GM23338 (cell line): ENCODE data around the gene OPRL1. TPM values are rescaled to one million over a fixed set of nuclear protein-coding genes. Genes with fewer than 3 reads are reported as not detected.

ENCODE experiments used
- ATAC-seq: fragments of 200-7000 bp; cut with Tn5 transposase; 3 replicates; pipeline ENCODE4 v1.9.1; 2020
- DNase-seq: peaks from one replicate; pipeline ENCODE4 v3.0.0-alpha.2; 2015; ENCODE audit warnings: low spot score
- H2AFZ ChIP-seq: fragments of 200-600 bp; sonication (generic); 2 replicates; pipeline ENCODE4 v1.8.0; 2016; ENCODE audit warnings: antibody characterized with exemption, mild to moderate bottlenecking, moderate library complexity
- H3F3A ChIP-seq: fragments of 200-600 bp; sonication (generic); replicated peaks from 2 replicates; pipeline ENCODE4 v1.8.0; 2017; ENCODE audit warnings: antibody characterized with exemption, mixed run types, low read depth
- H3K27ac ChIP-seq: fragments of 200-600 bp; sonication (generic); 2 replicates; pipeline ENCODE4 v1.6.1; 2016; ENCODE audit warnings: low read depth
- H3K27me3 ChIP-seq: fragments of 200-600 bp; sonication (generic); 2 replicates; pipeline ENCODE4 v1.8.0; 2016; ENCODE audit warnings: mild to moderate bottlenecking, mixed run types, moderate library complexity; ENCODE audit not compliant: insufficient read depth
- H3K36me3 ChIP-seq: fragments of 200-600 bp; sonication (generic); 2 replicates; pipeline ENCODE4 v1.8.0; 2016; ENCODE audit warnings: mild to moderate bottlenecking; ENCODE audit not compliant: insufficient read depth
- H3K4me1 ChIP-seq: fragments of 200-600 bp; sonication (generic); 2 replicates; pipeline ENCODE4 v1.8.0; 2016; ENCODE audit warnings: mild to moderate bottlenecking, moderate library complexity; ENCODE audit not compliant: insufficient read depth
- H3K4me2 ChIP-seq: fragments of 200-600 bp; sonication (generic); 2 replicates; pipeline ENCODE4 v1.7.1; 2017; ENCODE audit warnings: mixed run types
- H3K4me3 ChIP-seq: fragments of 200-600 bp; sonication (generic); 2 replicates; pipeline ENCODE4 v1.6.1; 2016; ENCODE audit warnings: mixed run types
- H3K79me2 ChIP-seq: fragments of 200-600 bp; sonication (generic); replicated peaks from 2 replicates; pipeline ENCODE4 v1.8.0; 2017; ENCODE audit warnings: mild to moderate bottlenecking; ENCODE audit not compliant: insufficient read depth
- H3K9me2 ChIP-seq: fragments of 200-600 bp; sonication (generic); 2 replicates; pipeline ENCODE4 v1.8.0; 2017; ENCODE audit not compliant: insufficient read depth
- H4K20me1 ChIP-seq: fragments of 200-600 bp; sonication (generic); replicated peaks from 2 replicates; pipeline ENCODE4 v1.8.0; 2017; ENCODE audit warnings: mild to moderate bottlenecking; ENCODE audit not compliant: insufficient read depth
- H3K27ac Mint-ChIP-seq: 2 replicates; pipeline ENCODE4 v1.8.0; 2020; ENCODE audit warnings: inconsistent platforms, mild to moderate bottlenecking, moderate library complexity, mixed read lengths
- H3K27me3 Mint-ChIP-seq: 3 replicates; pipeline ENCODE4 v1.8.0; 2022; ENCODE audit warnings: low read depth, mild to moderate bottlenecking, moderate library complexity, mixed read lengths, inconsistent platforms; ENCODE audit not compliant: insufficient read depth, poor library complexity
- H3K36me3 Mint-ChIP-seq: 3 replicates; pipeline ENCODE4 v1.8.0; 2021; ENCODE audit warnings: low read depth, mild to moderate bottlenecking, inconsistent platforms, moderate library complexity, mixed read lengths
- H3K4me1 Mint-ChIP-seq: 3 replicates; pipeline ENCODE4 v1.8.0; 2020; ENCODE audit warnings: mild to moderate bottlenecking, inconsistent platforms, mixed read lengths
- H3K4me3 Mint-ChIP-seq: 3 replicates; pipeline ENCODE4 v1.8.0; 2021; ENCODE audit warnings: moderate library complexity, mild to moderate bottlenecking, inconsistent platforms, mixed read lengths
- H3K9me3 Mint-ChIP-seq: 3 replicates; pipeline ENCODE4 v1.8.0; 2020; ENCODE audit warnings: moderate library complexity, mild to moderate bottlenecking, inconsistent platforms, mixed read lengths
- CREB1 ChIP-seq: fragments of 250-450 bp; sonication (Bioruptor Pico); IDR thresholded peaks from 2 replicates; pipeline ENCODE4 v1.5.0; 2020; ENCODE audit warnings: low read depth, mild to moderate bottlenecking, moderate library complexity
- ETS1 ChIP-seq: IDR thresholded peaks from 2 replicates; pipeline ENCODE4 v1.6.1; 2016; ENCODE audit warnings: antibody characterized with exemption
- EZH2 ChIP-seq: fragments of 200-600 bp; sonication (generic); IDR thresholded peaks from one replicate; pipeline ENCODE4 v1.8.0; 2017; ENCODE audit warnings: antibody characterized with exemption, mild to moderate bottlenecking, low read depth; ENCODE audit not compliant: unreplicated experiment
- NANOG ChIP-seq: IDR thresholded peaks from 2 replicates; pipeline ENCODE4 v1.6.1; 2016; ENCODE audit warnings: antibody characterized with exemption, borderline replicate concordance
- ZNF331 ChIP-seq: fragments of 250-450 bp; sonication (Bioruptor Pico); IDR thresholded peaks from 2 replicates; pipeline ENCODE4 v1.5.0; 2020; ENCODE audit warnings: low read depth, mild to moderate bottlenecking, moderate library complexity
- ZNF462 ChIP-seq: fragments of 250-450 bp; sonication (Bioruptor Pico); IDR thresholded peaks from 2 replicates; pipeline ENCODE4 v1.5.0; 2020; ENCODE audit warnings: mild to moderate bottlenecking, moderate library complexity
- polyA plus RNA-seq: library from polyadenylated mRNA; unstranded; fragments of >200 nt; fragmentation: Nextera tagmentation; extraction: Ambion mirVana; gene quantifications from 2 replicates; pipeline ENCODE4 v1.2.1, GENCODE V29; 2016
- total RNA-seq: library from RNA; depleted of rRNA; stranded (reverse); fragments of >200 nt; shearing (Covaris generic); gene quantifications from 2 replicates; pipeline ENCODE4 v1.2.3, GENCODE V29; 2014

The OPRL1 gene
- total and polyA plus RNA-seq, 2 experiments from 2014 or later, result 0.27 to 1.1 TPM

GRCh38 chr20:64074963-64075362 is 4.9 kb upstream of the OPRL1 start:
- Mint-ChIP-seq H3K27ac (no peak overlapping the region), H3K4me3 (no peak overlapping the region), H3K36me3 (peaks cover 2% of the 10 kb centered on the region; the same call in 1 of the 3 replicates), H3K27me3 (peaks cover 6% of the 10 kb centered on the region), H3K4me1 (peaks cover 9% of the 10 kb centered on the region; the same call in 2 of the 3 replicates), H3K9me3 (no peaks in the 10 kb centered on the region)
- H3K4me1 ChIP-seq, result peaks cover 11% of the 10 kb centered on the region; the same call in 1 of the 2 replicates
- no peak overlapping the region for H3K27ac ChIP-seq
- no peaks in the 10 kb centered on the region for H3K9me2 ChIP-seq
- H3K4me2 ChIP-seq, result no peak overlapping the region
- no peaks in the 10 kb centered on the region for H3K36me3 ChIP-seq
- no peak overlapping the region for H3K4me3 ChIP-seq
- TF ChIP-seq CREB1 (CRISPR knock-in tag), result no peak
- TF ChIP-seq EZH2, result no peak
- TF ChIP-seq ZNF331 (CRISPR knock-in tag), result no peak
- no peak for TF ChIP-seq NANOG
- no peak for TF ChIP-seq ZNF462 (CRISPR knock-in tag)
- no peak for TF ChIP-seq ETS1
- H4K20me1 ChIP-seq, result no peaks in the 10 kb centered on the region
- H3K79me2 ChIP-seq, result no peaks in the 10 kb centered on the region
- no peaks in the 10 kb centered on the region for H3F3A ChIP-seq
- DNase-seq, result no peak
- no peaks in the 10 kb centered on the region; the same call in 1 of the 2 replicates for H3K27me3 ChIP-seq
- ATAC-seq, result no peak
- H2AFZ ChIP-seq, result no peak overlapping the region
